ENCODE measurements around the gene KCNF1.

DNA sequence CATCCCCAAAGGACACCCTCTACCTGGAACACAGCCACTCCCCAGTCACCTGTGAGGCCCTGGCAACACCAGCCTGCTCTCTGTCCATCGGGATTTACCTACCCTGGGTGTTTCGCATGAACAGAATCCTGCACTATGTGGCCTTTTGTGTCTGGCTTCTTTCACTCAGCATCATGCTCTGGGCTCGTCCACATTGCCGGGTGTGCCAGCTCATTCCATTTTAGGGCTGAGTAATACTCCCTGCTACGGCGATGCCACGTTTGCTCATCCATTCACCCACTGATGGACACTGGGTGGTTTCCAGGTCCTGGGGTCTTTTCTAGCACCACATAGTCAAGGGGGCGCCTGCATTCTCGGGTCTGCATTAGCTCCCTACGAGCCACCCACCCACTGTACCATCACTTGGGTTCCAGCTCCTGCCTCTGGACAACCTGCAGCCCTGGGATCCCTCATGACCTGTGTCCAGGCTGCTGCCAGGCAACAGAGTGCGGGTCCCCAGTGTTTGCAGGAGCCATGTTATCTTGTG is 22.0 kb downstream of the KCNF1 start:
- TF ChIP-seq, protein P1, sequence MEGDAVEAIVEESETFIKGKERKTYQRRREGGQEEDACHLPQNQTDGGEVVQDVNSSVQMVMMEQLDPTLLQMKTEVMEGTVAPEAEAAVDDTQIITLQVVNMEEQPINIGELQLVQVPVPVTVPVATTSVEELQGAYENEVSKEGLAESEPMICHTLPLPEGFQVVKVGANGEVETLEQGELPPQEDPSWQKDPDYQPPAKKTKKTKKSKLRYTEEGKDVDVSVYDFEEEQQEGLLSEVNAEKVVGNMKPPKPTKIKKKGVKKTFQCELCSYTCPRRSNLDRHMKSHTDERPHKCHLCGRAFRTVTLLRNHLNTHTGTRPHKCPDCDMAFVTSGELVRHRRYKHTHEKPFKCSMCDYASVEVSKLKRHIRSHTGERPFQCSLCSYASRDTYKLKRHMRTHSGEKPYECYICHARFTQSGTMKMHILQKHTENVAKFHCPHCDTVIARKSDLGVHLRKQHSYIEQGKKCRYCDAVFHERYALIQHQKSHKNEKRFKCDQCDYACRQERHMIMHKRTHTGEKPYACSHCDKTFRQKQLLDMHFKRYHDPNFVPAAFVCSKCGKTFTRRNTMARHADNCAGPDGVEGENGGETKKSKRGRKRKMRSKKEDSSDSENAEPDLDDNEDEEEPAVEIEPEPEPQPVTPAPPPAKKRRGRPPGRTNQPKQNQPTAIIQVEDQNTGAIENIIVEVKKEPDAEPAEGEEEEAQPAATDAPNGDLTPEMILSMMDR (IDR thresholded peaks at IDR 0.05; ENCODE audit: low read depth, low read length), result no peak
- TF ChIP-seq, protein P2, sequence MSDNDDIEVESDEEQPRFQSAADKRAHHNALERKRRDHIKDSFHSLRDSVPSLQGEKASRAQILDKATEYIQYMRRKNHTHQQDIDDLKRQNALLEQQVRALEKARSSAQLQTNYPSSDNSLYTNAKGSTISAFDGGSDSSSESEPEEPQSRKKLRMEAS (IDR thresholded peaks at IDR 0.05; ENCODE audit: low read depth, low read length), result no peak

Data from NB4 (cell line).